GM19372 (cell line): ENCODE measurements around the gene POTEF.
A peak's percentile ranks its signal among the peaks of the same experiment; 100 is the strongest.
"Not testable (repeated sequence)": the region's sequence is repeated elsewhere in the genome, so short reads cannot be mapped to it uniquely, and the experiment has no call there.

Experiments
- ATAC-seq: cut with Tn5 transposase; IDR thresholded peaks from one replicate; pipeline ENCODE4 v1.9.1; 2021; ENCODE audit warnings: mild to moderate bottlenecking, low read depth, moderate library complexity; ENCODE audit not compliant: unreplicated experiment

The POTEF gene

GRCh38 chr2:130153721-130154422 is 24.9 kb upstream of the POTEF start:
- not testable (repeated sequence) for ATAC-seq

- no peak for ATAC-seq
Measured at GRCh38 chr2:130152816-130153595, 24.0 kb upstream of the POTEF start.

- not testable (repeated sequence) for ATAC-seq
Measured at GRCh38 chr2:130152136-130152815, 23.3 kb upstream of the POTEF start.

DNA sequence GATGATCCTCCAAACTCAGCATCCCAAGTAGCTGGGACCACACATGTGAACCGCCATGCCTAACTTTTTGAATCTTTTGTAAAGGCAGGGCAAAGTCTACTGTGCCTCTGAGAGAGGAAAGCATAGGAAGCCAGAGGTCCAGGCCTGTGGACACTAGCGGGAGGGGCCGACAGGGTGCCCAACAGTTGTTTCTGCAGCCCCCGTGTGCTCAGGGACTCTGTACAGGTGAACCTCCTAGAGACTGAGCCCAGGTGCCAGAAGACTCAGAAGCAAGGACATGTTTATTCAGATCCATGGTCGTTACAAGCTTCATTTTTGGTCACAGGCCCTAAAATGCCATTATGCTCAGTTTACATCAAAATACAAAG is 22.1 kb upstream of the POTEF start:
- not testable (repeated sequence) for ATAC-seq

- no peak for ATAC-seq
Measured at GRCh38 chr2:130150181-130151144, 21.4 kb upstream of the POTEF start.

- ATAC-seq: not testable (repeated sequence)
Measured at GRCh38 chr2:130148515-130148914, 19.5 kb upstream of the POTEF start.

- ATAC-seq: peak; percentile 95
Measured at GRCh38 chr2:130145006-130145414, 16.0 kb upstream of the POTEF start, which contains the start of gene CCDC74B. Gene CCDC74B, minus strand, starts transcription at chr2:130145112. Its CDS starts 116 bp downstream, at chr2:130144996.

DNA sequence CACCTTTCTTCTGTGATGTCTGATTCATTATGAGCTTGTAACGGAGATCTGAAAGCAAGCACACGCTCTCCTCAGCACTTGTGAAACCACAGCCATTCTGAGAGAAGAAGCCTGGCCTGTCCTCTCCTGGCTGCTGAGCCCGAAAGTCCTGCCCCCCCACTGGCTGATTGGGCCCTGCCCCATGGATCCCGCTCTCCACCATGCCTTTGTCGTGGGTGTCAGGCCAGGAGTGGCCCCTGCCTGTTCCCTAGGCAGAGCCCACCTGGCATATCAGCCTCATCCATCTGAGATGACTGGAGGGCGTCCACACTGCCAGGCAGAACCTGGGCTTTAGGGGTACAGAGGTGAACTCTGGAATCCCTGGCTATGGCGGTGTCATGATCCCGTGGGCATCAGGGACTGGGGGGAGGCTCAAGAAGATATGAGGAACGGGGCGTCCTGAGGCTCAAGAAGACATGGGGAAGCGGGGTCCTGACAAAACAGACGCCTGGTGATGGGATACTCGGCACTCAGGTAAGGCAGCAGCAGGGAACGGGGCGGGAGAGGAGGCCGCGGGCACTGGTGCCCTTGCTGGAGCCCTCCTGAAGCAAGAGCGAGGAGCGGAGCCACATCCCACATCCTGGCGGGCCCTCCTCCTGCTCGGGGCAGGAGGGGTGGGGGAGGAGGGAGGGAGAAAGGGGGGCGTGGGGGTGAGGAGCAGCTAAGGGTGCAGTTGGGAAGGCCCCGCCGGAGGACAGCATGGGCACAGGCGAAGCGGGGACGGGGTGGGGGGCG is 14.4 kb upstream of the POTEF start:
- ATAC-seq: not testable (repeated sequence)

GRCh38 chr2:130142396-130143265 is 13.6 kb upstream of the POTEF start:
- not testable (repeated sequence) for ATAC-seq

GRCh38 chr2:130141645-130142370 is 12.8 kb upstream of the POTEF start:
- not testable (repeated sequence) for ATAC-seq

GRCh38 chr2:130141002-130141401 is 12.0 kb upstream of the POTEF start:
- not testable (repeated sequence) for ATAC-seq

GRCh38 chr2:130140516-130140915 is 11.5 kb upstream of the POTEF start:
- ATAC-seq: not testable (repeated sequence)

DNA sequence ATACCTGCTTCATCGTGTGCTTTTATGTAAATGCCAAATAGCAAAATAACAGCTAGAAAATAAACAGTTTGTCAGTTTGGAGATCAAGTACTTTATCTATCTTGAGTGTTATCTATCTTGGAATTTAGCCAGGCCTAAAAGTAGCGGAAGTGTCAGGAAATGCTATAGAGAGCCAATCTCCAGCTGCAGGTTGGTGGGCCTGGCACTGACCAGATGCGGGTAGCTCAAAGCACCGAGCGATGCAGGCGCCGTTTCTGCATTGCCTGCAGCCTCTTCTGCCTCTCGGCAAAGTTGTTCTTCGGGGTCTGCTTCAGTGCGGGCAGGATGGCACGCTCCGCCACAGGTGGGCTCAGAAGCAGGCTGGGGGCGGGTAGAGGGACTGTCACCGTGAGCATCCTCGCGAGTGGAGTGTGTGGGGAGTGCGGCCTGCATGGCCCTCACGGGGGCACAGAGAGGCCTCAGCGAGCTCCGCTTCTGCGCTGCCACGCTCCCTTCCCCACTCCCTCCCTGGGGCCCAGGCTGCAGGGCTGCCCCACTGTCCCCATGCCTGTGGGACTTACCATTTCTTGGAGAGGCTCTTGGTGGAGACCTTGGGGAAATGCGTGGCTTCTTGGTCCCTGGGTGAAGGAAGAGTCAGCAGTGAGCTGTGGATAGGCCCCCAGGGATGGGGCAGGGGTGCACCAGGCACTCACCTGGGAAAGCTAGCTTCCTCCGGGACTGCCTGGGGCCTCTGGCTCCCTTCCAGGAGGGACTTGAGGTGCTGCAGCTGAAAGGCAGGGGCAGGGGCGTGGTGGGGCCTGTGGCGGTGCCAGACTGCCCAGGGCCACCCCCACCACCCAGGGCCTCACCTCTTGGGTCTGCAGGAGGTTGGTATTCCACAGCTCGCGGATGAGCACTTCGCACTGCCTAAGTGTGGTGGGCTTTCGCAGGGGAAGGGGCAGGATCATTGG is 10.6 kb upstream of the POTEF start:
- ATAC-seq: not testable (repeated sequence)

GRCh38 chr2:130138841-130139251 is 9.8 kb upstream of the POTEF start:
- ATAC-seq: not testable (repeated sequence)

DNA sequence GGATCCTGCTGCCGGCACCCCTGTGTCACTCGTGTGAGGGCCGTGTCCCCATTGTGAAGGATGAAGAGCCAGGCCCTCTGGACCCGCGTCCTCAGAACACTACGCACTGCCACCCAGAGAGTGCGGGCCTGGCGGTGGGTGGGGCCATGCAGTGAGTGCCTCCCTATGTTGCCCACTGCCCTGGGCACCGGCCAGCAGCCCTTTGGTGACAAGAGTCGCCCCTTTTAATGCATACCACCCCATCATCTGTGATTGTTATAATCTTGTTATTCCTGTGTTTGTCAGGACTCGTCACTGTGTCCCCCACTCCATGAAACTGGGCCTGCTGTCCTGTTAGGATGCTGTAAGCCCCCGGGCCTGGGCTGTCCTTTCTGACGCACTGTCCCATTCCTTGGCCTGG is 9.3 kb upstream of the POTEF start:
- ATAC-seq: not testable (repeated sequence)

- ATAC-seq: not testable (repeated sequence)
Measured at GRCh38 chr2:130137118-130137517, 8.1 kb upstream of the POTEF start.
